Neural progenitor cell (in vitro differentiated cells): ENCODE data around the gene HDGFL2. TPM values are rescaled to one million over a fixed set of nuclear protein-coding genes. Genes with fewer than 3 reads are reported as not detected.
"Not testable (repeated sequence)": the region's sequence is repeated elsewhere in the genome, so short reads cannot be mapped to it uniquely, and the experiment has no call there.

ENCODE experiments used
- DNase-seq: peaks from one replicate; pipeline ENCODE4 v3.0.0-alpha.2; 2016; ENCODE audit warnings: low spot score
- H2AFZ ChIP-seq: fragments of 200-600 bp; sonication (generic); replicated peaks from 2 replicates; pipeline ENCODE4 v1.6.1; 2016; ENCODE audit warnings: antibody characterized with exemption
- H3F3A ChIP-seq: fragments of 200-600 bp; sonication (generic); 2 replicates; pipeline ENCODE4 v1.6.1; 2016; ENCODE audit warnings: antibody characterized with exemption, low read depth
- H3K27ac ChIP-seq: fragments of 200-600 bp; sonication (generic); 2 replicates; pipeline ENCODE4 v1.5.1; 2016; ENCODE audit warnings: mild to moderate bottlenecking
- H3K27me3 ChIP-seq: fragments of 200-600 bp; sonication (generic); 2 replicates; pipeline ENCODE4 v1.6.1; 2016; ENCODE audit warnings: mild to moderate bottlenecking, moderate library complexity
- H3K36me3 ChIP-seq: fragments of 200-600 bp; sonication (generic); 2 replicates; pipeline ENCODE4 v1.5.1; 2016
- H3K4me1 ChIP-seq: fragments of 200-600 bp; sonication (generic); 2 replicates; pipeline ENCODE4 v1.6.1; 2016; ENCODE audit warnings: mixed run types
- H3K4me2 ChIP-seq: fragments of 200-600 bp; sonication (generic); 2 replicates; pipeline ENCODE4 v1.6.1; 2016
- H3K4me3 ChIP-seq: fragments of 200-600 bp; sonication (generic); 2 replicates; pipeline ENCODE4 v1.5.1; 2016
- H3K79me2 ChIP-seq: fragments of 200-600 bp; sonication (generic); 2 replicates; pipeline ENCODE4 v1.6.1; 2016; ENCODE audit warnings: low read depth
- H3K9ac ChIP-seq: fragments of 200-600 bp; sonication (generic); 2 replicates; pipeline ENCODE4 v1.6.1; 2016
- H3K9me3 ChIP-seq: fragments of 200-600 bp; sonication (generic); 2 replicates; pipeline ENCODE4 v1.5.1; 2016; ENCODE audit warnings: low read depth
- H4K20me1 ChIP-seq: fragments of 200-600 bp; sonication (generic); 2 replicates; pipeline ENCODE4 v1.6.1; 2016; ENCODE audit warnings: low read depth
- H3K27ac Mint-ChIP-seq: 3 replicates; pipeline ENCODE4 v1.8.0; 2021; ENCODE audit warnings: mixed read lengths
- H3K27me3 Mint-ChIP-seq: 2 replicates; pipeline ENCODE4 v1.8.0; 2022; ENCODE audit warnings: low read depth, mild to moderate bottlenecking, inconsistent platforms, moderate library complexity, mixed read lengths; ENCODE audit not compliant: insufficient read depth
- H3K36me3 Mint-ChIP-seq: 3 replicates; pipeline ENCODE4 v1.8.0; 2021; ENCODE audit warnings: mixed read lengths
- H3K4me1 Mint-ChIP-seq: 3 replicates; pipeline ENCODE4 v1.8.0; 2021; ENCODE audit warnings: mixed read lengths
- H3K4me3 Mint-ChIP-seq: 3 replicates; pipeline ENCODE4 v1.8.0; 2021; ENCODE audit warnings: mild to moderate bottlenecking, moderate library complexity, mixed read lengths
- H3K9me3 Mint-ChIP-seq: 3 replicates; pipeline ENCODE4 v1.8.0; 2020; ENCODE audit warnings: mixed read lengths
- CTCF ChIP-seq: fragments of 200-600 bp; sonication (generic); IDR thresholded peaks from 2 replicates; pipeline ENCODE4 v1.5.1; 2017; ENCODE audit warnings: antibody characterized with exemption, mild to moderate bottlenecking
- EZH2 ChIP-seq: fragments of 200-600 bp; sonication (generic); IDR thresholded peaks from 2 replicates; pipeline ENCODE4 v1.6.1; 2017; ENCODE audit warnings: antibody characterized with exemption, mild to moderate bottlenecking, moderate library complexity
- EZH2phosphoT487 ChIP-seq: fragments of 200-600 bp; sonication (generic); IDR thresholded peaks from 2 replicates; pipeline ENCODE4 v1.6.1; 2017; ENCODE audit warnings: antibody characterized with exemption
- total RNA-seq: library from RNA; depleted of rRNA; stranded (reverse); fragments of >200 nt; gene quantifications from 2 replicates; pipeline ENCODE4 v1.2.3, GENCODE V29; 2015; ENCODE audit warnings: low replicate concordance

The HDGFL2 gene
- total RNA-seq, 1 donor from 2014 or later, result 36.0 TPM

- Mint-ChIP-seq H3K27ac (peak overlapping the region; percentile 46), H3K9me3 (no peaks in the 10 kb centered on the region), H3K4me3 (no peak overlapping the region), H3K27me3 (peaks cover 4% of the 10 kb centered on the region), H3K4me1 (peaks cover 11% of the 10 kb centered on the region), H3K36me3 (no peaks in the 10 kb centered on the region)
- Histone ChIP-seq H3K4me1 (peaks cover 7% of the 10 kb centered on the region), H3K4me3 (no peak overlapping the region), H3K27me3 (peaks cover 25% of the 10 kb centered on the region), H3K79me2 (no peaks in the 10 kb centered on the region), H3F3A (peaks cover 2% of the 10 kb centered on the region), H4K20me1 (peaks cover 3% of the 10 kb centered on the region), H3K27ac (no peak overlapping the region), H3K9ac (no peak overlapping the region), H3K9me3 (no peaks in the 10 kb centered on the region), H3K4me2 (no peak overlapping the region), H2AFZ (no peak overlapping the region), H3K36me3 (no peaks in the 10 kb centered on the region)
- no peak for DNase-seq
- TF ChIP-seq EZH2phosphoT487, result no peak
- TF ChIP-seq CTCF, result no peak
- TF ChIP-seq EZH2, result no peak
Observed at GRCh38 chr19:4539169-4539692, 67.1 kb downstream of the HDGFL2 start.

GRCh38 chr19:4539693-4540581 lies 67.8 kb downstream of the HDGFL2 start, which contains the start of gene LRG1:
Gene LRG1, minus strand, starts transcription at chr19:4540036. Its CDS starts 23 bp downstream, at chr19:4540013.
- DNase-seq, result no peak
- Histone ChIP-seq H3K27me3 (peaks cover 18% of the 10 kb centered on the region), H3K4me1 (peaks cover 4% of the 10 kb centered on the region), H2AFZ (no peak within 1 kb of the TSS), H3K4me2 (no peak within 1 kb of the TSS), H3K79me2 (no peaks in the 10 kb centered on the region), H3K9ac (no peak within 1 kb of the TSS), H3K27ac (no peak within 1 kb of the TSS), H3K4me3 (no peak within 1 kb of the TSS), H3K9me3 (no peaks in the 10 kb centered on the region), H4K20me1 (no peaks in the 10 kb centered on the region), H3K36me3 (no peaks in the 10 kb centered on the region), H3F3A (peaks cover 2% of the 10 kb centered on the region)
- Mint-ChIP-seq H3K27ac (peak within 1 kb of the TSS; percentile 46), H3K9me3 (no peaks in the 10 kb centered on the region), H3K4me1 (peaks cover 11% of the 10 kb centered on the region), H3K36me3 (no peaks in the 10 kb centered on the region), H3K4me3 (no peak within 1 kb of the TSS), H3K27me3 (peaks cover 4% of the 10 kb centered on the region)
- TF ChIP-seq EZH2 (no peak), CTCF (no peak)

- Histone ChIP-seq H3K27me3 (peaks cover 13% of the 10 kb centered on the region), H3K4me3 (no peak overlapping the region), H3K36me3 (no peaks in the 10 kb centered on the region), H2AFZ (no peak overlapping the region), H3K9ac (no peak overlapping the region), H4K20me1 (no peaks in the 10 kb centered on the region), H3K4me2 (no peak overlapping the region), H3F3A (peaks cover 2% of the 10 kb centered on the region), H3K79me2 (no peaks in the 10 kb centered on the region), H3K9me3 (no peaks in the 10 kb centered on the region), H3K4me1 (no peaks in the 10 kb centered on the region), H3K27ac (no peak overlapping the region)
- Mint-ChIP-seq H3K4me1 (peaks cover 5% of the 10 kb centered on the region), H3K27me3 (peaks cover 4% of the 10 kb centered on the region), H3K4me3 (no peak overlapping the region), H3K9me3 (no peaks in the 10 kb centered on the region), H3K27ac (peak overlapping the region; percentile 82), H3K36me3 (no peaks in the 10 kb centered on the region)
- no peak for TF ChIP-seq CTCF
- no peak for TF ChIP-seq EZH2phosphoT487
- no peak for TF ChIP-seq EZH2
- no peak for DNase-seq
Observed at GRCh38 chr19:4541114-4541805, 69.2 kb downstream of the HDGFL2 start.

GRCh38 chr19:4541806-4542145 lies 69.7 kb downstream of the HDGFL2 start:
- H3K36me3 ChIP-seq, H2AFZ ChIP-seq, H3K9ac ChIP-seq, H3K9me3 Mint-ChIP-seq, H3K4me2 ChIP-seq, H3F3A ChIP-seq, H3K79me2 ChIP-seq, H3K27ac Mint-ChIP-seq, H4K20me1 ChIP-seq, H3K27ac ChIP-seq, H3K4me1 Mint-ChIP-seq, H3K36me3 Mint-ChIP-seq, H3K4me3 Mint-ChIP-seq, H3K4me3 ChIP-seq, DNase-seq, H3K9me3 ChIP-seq, H3K27me3 Mint-ChIP-seq, H3K4me1 ChIP-seq: not testable (repeated sequence)
- peaks cover 13% of the 10 kb centered on the region for H3K27me3 ChIP-seq
